OCI-LY7 (cell line): ENCODE data around the gene SNX15. TPM values are rescaled to one million over a fixed set of nuclear protein-coding genes. Genes with fewer than 3 reads are reported as not detected.

ENCODE experiments used
- BruUV-seq: library from RNA; stranded (reverse); fragments of 400-500 nt; replicated peaks from 2 replicates; lab custom pipeline; 2021; lab: Mats Ljungman, UMichigan
- CTCF ChIA-PET: fragments of 300-600 bp; sonication (Branson Sonifier 250); formaldehyde crosslinking; loops from one replicate; lab custom pipeline; 2022; ENCODE audit warnings: antibody characterized with exemption; ENCODE audit not compliant: unreplicated experiment; lab: Charles Lee
- POLR2A ChIA-PET: fragments of 300-600 bp; sonication (Branson Sonifier 250); formaldehyde crosslinking; loops from one replicate; lab custom pipeline; 2022; ENCODE audit warnings: antibody characterized with exemption; lab: Charles Lee
- DNase-seq: peaks from one replicate; pipeline ENCODE4 v3.0.0-alpha.2; 2015; ENCODE audit warnings: low spot score
- H2AFZ ChIP-seq: fragments of 200-600 bp; sonication (generic), shearing (Covaris generic); 2 replicates; pipeline ENCODE4 v1.6.1; 2014; ENCODE audit warnings: mild to moderate bottlenecking, antibody characterized with exemption, low read length, moderate library complexity
- H3K27ac ChIP-seq: fragments of 200-600 bp; sonication (generic); 2 replicates; pipeline ENCODE4 v1.5.1; 2014; ENCODE audit warnings: mixed run types, low read depth, mild to moderate bottlenecking, moderate library complexity, low read length, inconsistent platforms; ENCODE audit not compliant: poor library complexity, severe bottlenecking
- H3K36me3 ChIP-seq: fragments of 200-600 bp; sonication (generic); 2 replicates; pipeline ENCODE4 v1.6.1; 2014; ENCODE audit warnings: mild to moderate bottlenecking, antibody characterized with exemption, low read length, moderate library complexity, mixed read lengths; ENCODE audit not compliant: insufficient read depth
- H3K4me1 ChIP-seq: fragments of 200-600 bp; sonication (generic); 2 replicates; pipeline ENCODE4 v1.5.1; 2014; ENCODE audit warnings: mild to moderate bottlenecking, low read length; ENCODE audit not compliant: insufficient read depth, poor library complexity, severe bottlenecking
- H3K4me2 ChIP-seq: fragments of 200-600 bp; sonication (generic); 2 replicates; pipeline ENCODE4 v1.6.1; 2014; ENCODE audit warnings: mild to moderate bottlenecking, low read length
- H3K4me3 ChIP-seq: fragments of 200-600 bp; sonication (generic); 2 replicates; pipeline ENCODE4 v1.5.1; 2014; ENCODE audit warnings: mild to moderate bottlenecking, low read depth, low read length; ENCODE audit not compliant: poor library complexity, severe bottlenecking
- H3K79me2 ChIP-seq: fragments of 200-600 bp; sonication (generic); 2 replicates; pipeline ENCODE4 v1.6.1; 2016; ENCODE audit warnings: low read depth, mild to moderate bottlenecking, low read length, moderate library complexity, mixed read lengths; ENCODE audit not compliant: insufficient read depth
- H3K9me2 ChIP-seq: fragments of 200-600 bp; sonication (generic); 2 replicates; pipeline ENCODE4 v1.6.1; 2016; ENCODE audit warnings: mild to moderate bottlenecking, low read length, mixed read lengths; ENCODE audit not compliant: insufficient read depth
- H3K9me3 ChIP-seq: fragments of 200-600 bp; sonication (generic); 2 replicates; pipeline ENCODE4 v1.6.1; 2014; ENCODE audit warnings: mild to moderate bottlenecking, mixed run types, low read length, mixed read lengths
- H4K20me1 ChIP-seq: fragments of 200-600 bp; sonication (generic); 2 replicates; pipeline ENCODE4 v1.6.1; 2014; ENCODE audit warnings: mild to moderate bottlenecking, antibody characterized with exemption, low read length, moderate library complexity, mixed read lengths; ENCODE audit not compliant: insufficient read depth
- CTCF ChIP-seq: fragments of 200-600 bp; sonication (generic); conservative IDR thresholded peaks from 2 replicates; pipeline ENCODE4 v1.5.1; 2014; ENCODE audit warnings: mild to moderate bottlenecking, antibody characterized with exemption, low read length, moderate library complexity, mixed read lengths
- EZH2phosphoT487 ChIP-seq: fragments of 200-600 bp; sonication (generic); IDR thresholded peaks from 2 replicates; pipeline ENCODE4 v1.6.1; 2018; ENCODE audit warnings: low read depth, borderline replicate concordance, mild to moderate bottlenecking, mixed run types, antibody characterized with exemption, low read length, moderate library complexity, mixed read lengths
- intact Hi-C: fragments of 100-400 bp; cut with micrococcal nuclease; formaldehyde crosslinking; loops from one replicate; pipeline ENCODE4 v1.10.0; 2022; ENCODE audit not compliant: unreplicated experiment
- total RNA-seq, 2 experiments: library from RNA; depleted of rRNA in 1 of 2; stranded (reverse); fragments of >200 nt in 1 of 2; shearing (Covaris generic) in 1 of 2; gene quantifications; 2 replicates each; pipeline ENCODE4 v1.2.3, GENCODE V29; 2014 to 2022

The SNX15 gene
- total RNA-seq, 2 experiments from 2014 or later: 25.9 to 28.3 TPM

GRCh38 chr11:65026810-65027209, 429 bp upstream of the SNX15 start:
- CTCF ChIA-PET: interaction anchor here (0.6 kb wide), 1 partner anchor 32 kb away, joined by 3 read pairs; the partner anchor contains the start of gene NAALADL1
- BruUV-seq: no TSS peak
- H3K4me3 ChIP-seq: peak overlapping the region; percentile 66
- H2AFZ ChIP-seq: peak overlapping the region; percentile 59
- no peaks in the 10 kb centered on the region for H4K20me1 ChIP-seq
- no peak for DNase-seq
- 0 out of 2 replicates have a peak, but pooled peaks cover 6% of the 10 kb centered on the region for H3K36me3 ChIP-seq
- peaks cover 8% of the 10 kb centered on the region; the same call in 1 of the 2 replicates for H3K79me2 ChIP-seq
- H3K4me1 ChIP-seq: peaks cover 13% of the 10 kb centered on the region
- intact Hi-C loops: loop anchor here (1.0 to 5.0 kb wide), 4 partner anchors 13 to 180 kb away; partner anchors contain the start of genes ARL2, CDCA5 and ZFPL1
- POLR2A ChIA-PET: interaction anchor here (1.3 kb wide), 1 partner anchor 28 kb away, joined by 3 read pairs; no protein-coding TSS in a partner anchor
- no peak overlapping the region for H3K27ac ChIP-seq
- H3K9me2 ChIP-seq: no peaks in the 10 kb centered on the region
- TF ChIP-seq EZH2phosphoT487 (no peak), CTCF (no peak)
- peak overlapping the region; percentile 79 for H3K4me2 ChIP-seq
- no peaks in the 10 kb centered on the region for H3K9me3 ChIP-seq

GRCh38 chr11:65032216-65032615, 5.0 kb downstream of the SNX15 start:
- Histone ChIP-seq H2AFZ (no peak overlapping the region), H3K27ac (no peak overlapping the region), H3K9me3 (no peaks in the 10 kb centered on the region), H3K36me3 (peaks cover 13% of the 10 kb centered on the region), H4K20me1 (no peaks in the 10 kb centered on the region), H3K4me1 (peaks cover 21% of the 10 kb centered on the region), H3K9me2 (no peaks in the 10 kb centered on the region), H3K79me2 (peaks cover 8% of the 10 kb centered on the region; the same call in 1 of the 2 replicates), H3K4me2 (no peak overlapping the region), H3K4me3 (no peak overlapping the region)
- no TSS peak for BruUV-seq
- intact Hi-C loops: no loop called here
- ChIA-PET POLR2A (interaction anchor here (0.7 kb wide), 1 partner anchor 19 kb away, joined by 3 read pairs; no protein-coding TSS in a partner anchor), CTCF (no interaction called here)
- TF ChIP-seq EZH2phosphoT487 (no peak), CTCF (0 out of 2 replicates have a peak, but pooled peaks have one; percentile 33)
- no peak for DNase-seq

- peaks cover 13% of the 10 kb centered on the region for H3K36me3 ChIP-seq
- no peak for DNase-seq
- peaks cover 24% of the 10 kb centered on the region for H3K4me1 ChIP-seq
- H2AFZ ChIP-seq: no peak overlapping the region
- no peaks in the 10 kb centered on the region for H3K9me3 ChIP-seq
- TF ChIP-seq CTCF: no peak
- TF ChIP-seq EZH2phosphoT487: no peak
- no peaks in the 10 kb centered on the region for H4K20me1 ChIP-seq
- H3K4me3 ChIP-seq: no peak overlapping the region
- intact Hi-C loops: no loop called here
- no peak overlapping the region for H3K4me2 ChIP-seq
- no peak overlapping the region for H3K27ac ChIP-seq
- CTCF ChIA-PET: no interaction called here
- no peaks in the 10 kb centered on the region; the same call in 1 of the 2 replicates for H3K79me2 ChIP-seq
- H3K9me2 ChIP-seq: no peaks in the 10 kb centered on the region
- POLR2A ChIA-PET: no interaction called here
- BruUV-seq: no TSS peak
These were observed 7.2 kb downstream of the SNX15 start for GRCh38 chr11:65034423-65034822.
